HEK293 (cell line): ENCODE measurements around the gene MTMR3.

ENCODE experiments used
- PRDM1 ChIP-seq: fragments of 450-650 bp; formaldehyde crosslinking; IDR thresholded peaks from 2 replicates; pipeline ENCODE4; 2016; ENCODE audit warnings: missing biosample characterization, missing genetic modification characterization
- ZBTB10 ChIP-seq: fragments of 450-650 bp; formaldehyde crosslinking; IDR thresholded peaks from 2 replicates; pipeline ENCODE4 v1.5.1; 2016; ENCODE audit warnings: missing biosample characterization, missing genetic modification characterization
- ZNF169 ChIP-seq: fragments of 450-650 bp; formaldehyde crosslinking; IDR thresholded peaks from 2 replicates; pipeline ENCODE4 v1.5.1; 2016; ENCODE audit warnings: missing biosample characterization, missing genetic modification characterization
- ZNF174 ChIP-seq: fragments of 450-650 bp; formaldehyde crosslinking; IDR thresholded peaks from 2 replicates; pipeline ENCODE4 v1.5.0; 2017; ENCODE audit warnings: missing biosample characterization, mild to moderate bottlenecking, missing genetic modification characterization
- ZNF341 ChIP-seq: fragments of 450-650 bp; formaldehyde crosslinking; IDR thresholded peaks from 2 replicates; pipeline ENCODE4; 2016; ENCODE audit warnings: low read depth, missing biosample characterization, missing genetic modification characterization
- TF ChIP-seq, protein P1 (sequence below): fragments of 450-650 bp; formaldehyde crosslinking; IDR thresholded peaks from 2 replicates; pipeline ENCODE4 v1.5.1; 2016; ENCODE audit warnings: missing biosample characterization, missing genetic modification characterization

DNA sequence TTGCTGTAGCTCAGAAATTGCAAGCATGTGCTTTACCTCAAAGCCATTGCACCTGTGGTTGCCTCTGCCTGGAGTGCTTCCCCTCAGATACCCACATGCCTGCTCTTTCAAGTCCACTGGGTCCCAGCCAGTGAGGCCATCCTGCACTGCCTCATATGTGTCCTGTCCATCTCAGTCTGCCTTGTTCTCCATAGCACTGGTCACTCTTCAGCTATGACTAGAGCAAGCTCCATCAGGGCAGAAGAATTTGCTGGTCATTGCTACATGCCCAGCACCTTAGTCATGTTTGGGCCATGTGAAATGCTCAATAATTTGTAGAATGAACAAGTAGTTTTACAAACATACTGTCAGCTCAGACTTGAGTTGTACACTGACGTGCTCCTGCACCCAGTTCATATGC is 132.9 kb downstream of the MTMR3 start:
- no peak for TF ChIP-seq ZBTB10 (tag by site-specific recombination)
- TF ChIP-seq, protein P1, sequence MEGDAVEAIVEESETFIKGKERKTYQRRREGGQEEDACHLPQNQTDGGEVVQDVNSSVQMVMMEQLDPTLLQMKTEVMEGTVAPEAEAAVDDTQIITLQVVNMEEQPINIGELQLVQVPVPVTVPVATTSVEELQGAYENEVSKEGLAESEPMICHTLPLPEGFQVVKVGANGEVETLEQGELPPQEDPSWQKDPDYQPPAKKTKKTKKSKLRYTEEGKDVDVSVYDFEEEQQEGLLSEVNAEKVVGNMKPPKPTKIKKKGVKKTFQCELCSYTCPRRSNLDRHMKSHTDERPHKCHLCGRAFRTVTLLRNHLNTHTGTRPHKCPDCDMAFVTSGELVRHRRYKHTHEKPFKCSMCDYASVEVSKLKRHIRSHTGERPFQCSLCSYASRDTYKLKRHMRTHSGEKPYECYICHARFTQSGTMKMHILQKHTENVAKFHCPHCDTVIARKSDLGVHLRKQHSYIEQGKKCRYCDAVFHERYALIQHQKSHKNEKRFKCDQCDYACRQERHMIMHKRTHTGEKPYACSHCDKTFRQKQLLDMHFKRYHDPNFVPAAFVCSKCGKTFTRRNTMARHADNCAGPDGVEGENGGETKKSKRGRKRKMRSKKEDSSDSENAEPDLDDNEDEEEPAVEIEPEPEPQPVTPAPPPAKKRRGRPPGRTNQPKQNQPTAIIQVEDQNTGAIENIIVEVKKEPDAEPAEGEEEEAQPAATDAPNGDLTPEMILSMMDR (tag by site-specific recombination) = no peak
- no peak for TF ChIP-seq ZNF174 (tag by site-specific recombination)
- TF ChIP-seq ZNF341 (tag by site-specific recombination) = no peak
- no peak for TF ChIP-seq PRDM1 (tag by site-specific recombination)
- no peak for TF ChIP-seq ZNF169 (tag by site-specific recombination)
